Subcutaneous adipose tissue (tissue), 4 donors: ENCODE data around the gene ZBTB32. TPM values are rescaled to one million over a fixed set of nuclear protein-coding genes. Genes with fewer than 3 reads are reported as not detected.

Source experiments
- CTCF ChIP-seq: fragments of 450-650 bp; IDR thresholded peaks from one replicate; pipeline ENCODE4 v1.5.1; 2016; ENCODE audit warnings: low read depth, mild to moderate bottlenecking, control low read depth, antibody characterized with exemption, moderate library complexity
- total RNA-seq, 4 donors: library from RNA; depleted of rRNA; stranded (reverse); fragments of >200 nt; gene quantifications; one replicate each; pipeline ENCODE4 v1.1.0, GENCODE V29; 2016

Gene ZBTB32
- total RNA-seq, 4 donors from 2014 or later = 0.33 TPM; not detected in 3

- no peak for TF ChIP-seq CTCF
These were observed 14.1 kb downstream of the ZBTB32 start for GRCh38 chr19:35718345-35719041.

- no peak for TF ChIP-seq CTCF
These were observed 15.2 kb downstream of the ZBTB32 start for GRCh38 chr19:35719402-35720162.

- TF ChIP-seq CTCF = no peak
These were observed 15.8 kb downstream of the ZBTB32 start for GRCh38 chr19:35720163-35720524.

GRCh38 chr19:35720648-35721047, 16.3 kb downstream of the ZBTB32 start:
- no peak for TF ChIP-seq CTCF

- no peak for TF ChIP-seq CTCF
These were observed 17.0 kb downstream of the ZBTB32 start for GRCh38 chr19:35721374-35721773.

GRCh38 chr19:35722461-35722860, 18.1 kb downstream of the ZBTB32 start:
- TF ChIP-seq CTCF = no peak

GRCh38 chr19:35722897-35723296, 18.5 kb downstream of the ZBTB32 start:
- no peak for TF ChIP-seq CTCF
